Measurements from ENCODE around the gene NKG7. TPM values are rescaled to one million over a fixed set of nuclear protein-coding genes. Genes with fewer than 3 reads are reported as not detected.

The NKG7 gene
- total RNA-seq, 4 donors from 2014 or later = 1.3 TPM; not detected in 3

- intact Hi-C loops (cut with DNase I; ENCODE audit: low total_unique reads) = loop anchor here (10.0 kb wide), 1 partner anchor 85 kb away; the partner anchor contains the start of gene SIGLEC10
- TF ChIP-seq POLR2A (IDR thresholded peaks at IDR 0.05) (no peak), CTCF (IDR thresholded peaks at IDR 0.05) (no peak)
- DNase-seq (ENCODE audit: low spot score in 2 of 2) = no peak
- no peak overlapping the region for H3K4me3 ChIP-seq (ENCODE audit: low read depth, poor library complexity, severe bottlenecking)
- WGBS, 2 donors = 83% methylated on average over 5 of the region's 5 CpGs
Measured at GRCh38 chr19:51329411-51329810, 43.0 kb downstream of the NKG7 start.

GRCh38 chr19:51327066-51328001 is 45.1 kb downstream of the NKG7 start:
- H3K4me3 ChIP-seq (ENCODE audit: low read depth, poor library complexity, severe bottlenecking) = no peak overlapping the region
- DNase-seq (ENCODE audit: low spot score in 2 of 2) = no peak
- WGBS, 2 donors = 4 to 7% methylated on average over 44 to 73 of the region's 75 CpGs
- no peak for TF ChIP-seq POLR2A (IDR thresholded peaks at IDR 0.05)
- no peak for TF ChIP-seq CTCF (IDR thresholded peaks at IDR 0.05)
- intact Hi-C loops (cut with DNase I; ENCODE audit: low total_unique reads) = loop anchor here (10.0 kb wide), 1 partner anchor 87 kb away; the partner anchor contains the start of gene SIGLEC10

GRCh38 chr19:51326216-51327065 is 46.0 kb downstream of the NKG7 start:
- H3K4me3 ChIP-seq (ENCODE audit: low read depth, poor library complexity, severe bottlenecking) = no peak overlapping the region
- TF ChIP-seq CTCF (IDR thresholded peaks at IDR 0.05) = no peak
- TF ChIP-seq POLR2A (IDR thresholded peaks at IDR 0.05) = no peak
- DNase-seq (ENCODE audit: low spot score in 2 of 2) = no peak
- WGBS, 2 donors = 13 to 29% methylated on average over 18 to 25 of the region's 36 CpGs
- intact Hi-C loops (cut with DNase I; ENCODE audit: low total_unique reads) = loop anchor here (10.0 kb wide), 1 partner anchor 88 kb away; the partner anchor contains the start of gene SIGLEC10

- no peak for DNase-seq (ENCODE audit: low spot score in 2 of 2)
- intact Hi-C loops (cut with DNase I; ENCODE audit: low total_unique reads) = loop anchor here (10.0 kb wide), 1 partner anchor 89 kb away; the partner anchor contains the start of gene SIGLEC10
- WGBS, 2 donors = 71 to 73% methylated on average over 26 of the region's 26 CpGs
- no peak for TF ChIP-seq CTCF (IDR thresholded peaks at IDR 0.05)
- no peak for TF ChIP-seq POLR2A (IDR thresholded peaks at IDR 0.05)
- no peak overlapping the region for H3K4me3 ChIP-seq (ENCODE audit: low read depth, poor library complexity, severe bottlenecking)
Measured at GRCh38 chr19:51325161-51325976, 47.1 kb downstream of the NKG7 start.

- no peak overlapping the region for H3K4me3 ChIP-seq (ENCODE audit: low read depth, poor library complexity, severe bottlenecking)
- intact Hi-C loops (cut with DNase I; ENCODE audit: low total_unique reads) = loop anchor here (10.0 kb wide), 1 partner anchor 91 kb away; the partner anchor contains the start of gene SIGLEC10
- TF ChIP-seq POLR2A (IDR thresholded peaks at IDR 0.05) (no peak), CTCF (IDR thresholded peaks at IDR 0.05) (no peak)
- DNase-seq (ENCODE audit: low spot score in 2 of 2) = no peak
- 65 to 66% methylated on average over 6 of the region's 6 CpGs for WGBS, 2 donors
Measured at GRCh38 chr19:51324167-51324481, 48.3 kb downstream of the NKG7 start.

All from lower leg skin (tissue), 4 donors.